BLaER1 treated with 17β-estradiol and CSF1 and Interleukin-3, amounts not matched to agents 10 nM and 100 nM (cell line): Measurements from ENCODE around the gene TAGLN.
A peak's percentile ranks its signal among the peaks of the same experiment; 100 is the strongest.

ENCODE experiments used
- H3K27ac ChIP-seq, 11 experiments: shearing (Covaris generic); formaldehyde crosslinking; 2 replicates each; pipeline ENCODE4 v1.8.1; 2022
- H3K27me3 ChIP-seq, 11 experiments: shearing (Covaris generic); formaldehyde crosslinking; 2 replicates each; pipeline ENCODE4 v1.8.1; 2022
- H3K36me3 ChIP-seq, 11 experiments: shearing (Covaris generic); formaldehyde crosslinking; 2 replicates each; pipeline ENCODE4 v1.8.1; 2022
- H3K4me1 ChIP-seq, 10 experiments: shearing (Covaris generic); formaldehyde crosslinking; 2 replicates each; pipeline ENCODE4 v1.8.1; 2022
- H3K4me2 ChIP-seq, 11 experiments: shearing (Covaris generic); formaldehyde crosslinking; 2 replicates each; pipeline ENCODE4 v1.8.1; 2022
- H3K4me3 ChIP-seq, 10 experiments: shearing (Covaris generic); formaldehyde crosslinking; 2 replicates each; pipeline ENCODE4 v1.8.1; 2022
- H3K9ac ChIP-seq, 11 experiments: shearing (Covaris generic); formaldehyde crosslinking; 2 replicates each; pipeline ENCODE4 v1.8.1; 2022
- H3K9me3 ChIP-seq, 11 experiments: shearing (Covaris generic); formaldehyde crosslinking; replicated peaks in 1 of 11; 2 replicates each; pipeline ENCODE4 v1.8.1; 2022
- H4K20me1 ChIP-seq, 11 experiments: shearing (Covaris generic); formaldehyde crosslinking; 2 replicates each; pipeline ENCODE4 v1.8.1; 2022
- Cebpa-rat ChIP-seq, 11 experiments: shearing (Covaris generic); IDR thresholded peaks; 2 replicates each; pipeline ENCODE4 v1.8.1; 2022

Gene TAGLN

GRCh38 chr11:117210620-117211019 is 11.4 kb downstream of the TAGLN start:
- Histone ChIP-seq H3K27ac (no peak overlapping the region), H3K9ac (no peak overlapping the region), H3K4me2 (no peak overlapping the region), H3K9me3 (no peaks in the 10 kb centered on the region), H3K4me1 (no peaks in the 10 kb centered on the region), H3K36me3 (peaks cover 30 to 67% (median 47%) of the 10 kb centered on the region in 11 experiments), H3K27me3 (no peaks in the 10 kb centered on the region), H4K20me1 (no peaks in the 10 kb centered on the region; a peak in 1 of 22 replicates), H3K4me3 (no peak overlapping the region)
- no peak for TF ChIP-seq Cebpa-rat (IDR thresholded peaks at IDR 0.05)

GRCh38 chr11:117212697-117213355 is 13.7 kb downstream of the TAGLN start:
- peaks cover 0 to 10% (median 0%) of the 10 kb centered on the region in 11 experiments; a peak in 3 of 22 replicates for H4K20me1 ChIP-seq
- H3K36me3 ChIP-seq: peaks cover 52 to 83% (median 66%) of the 10 kb centered on the region in 11 experiments
- H3K9me3 ChIP-seq: no peaks in the 10 kb centered on the region
- H3K4me1 ChIP-seq: no peaks in the 10 kb centered on the region
- no peak overlapping the region for H3K4me3 ChIP-seq
- H3K9ac ChIP-seq: no peak overlapping the region
- no peaks in the 10 kb centered on the region for H3K27me3 ChIP-seq
- H3K27ac ChIP-seq: no peak overlapping the region
- TF ChIP-seq Cebpa-rat (IDR thresholded peaks at IDR 0.05): no peak
- H3K4me2 ChIP-seq: no peak overlapping the region

GRCh38 chr11:117214404-117215110 is 15.4 kb downstream of the TAGLN start:
- Histone ChIP-seq H3K9ac (no peak overlapping the region), H3K4me1 (peaks cover 0 to 3% (median 0%) of the 10 kb centered on the region in 10 experiments; a peak in 3 of 20 replicates), H3K27ac (no peak overlapping the region), H3K9me3 (no peaks in the 10 kb centered on the region), H4K20me1 (peaks cover 0 to 19% (median 0%) of the 10 kb centered on the region in 11 experiments; a peak in 5 of 22 replicates), H3K27me3 (no peaks in the 10 kb centered on the region), H3K4me3 (no peak overlapping the region), H3K36me3 (peaks cover 70 to 97% (median 84%) of the 10 kb centered on the region in 11 experiments), H3K4me2 (no peak overlapping the region)
- TF ChIP-seq Cebpa-rat (IDR thresholded peaks at IDR 0.05): no peak

GRCh38 chr11:117217141-117218084 is 18.2 kb downstream of the TAGLN start:
- Histone ChIP-seq H3K36me3 (peaks cover 92 to 97% (median 94%) of the 10 kb centered on the region in 11 experiments), H3K4me3 (no peak overlapping the region), H3K4me1 (peaks cover 0 to 13% (median 0%) of the 10 kb centered on the region in 10 experiments; a peak in 4 of 20 replicates), H3K9ac (no peak overlapping the region), H3K27ac (no peak overlapping the region), H4K20me1 (peaks cover 0 to 39% (median 0%) of the 10 kb centered on the region in 11 experiments; a peak in 6 of 22 replicates), H3K9me3 (no peaks in the 10 kb centered on the region), H3K27me3 (no peaks in the 10 kb centered on the region), H3K4me2 (no peak overlapping the region)
- no peak for TF ChIP-seq Cebpa-rat (IDR thresholded peaks at IDR 0.05)

- Histone ChIP-seq H3K4me2 (no peak overlapping the region), H3K9me3 (no peaks in the 10 kb centered on the region), H3K4me3 (no peak overlapping the region), H3K27ac (no peak overlapping the region), H4K20me1 (peaks cover 0 to 39% (median 0%) of the 10 kb centered on the region in 11 experiments; a peak in 6 of 22 replicates), H3K9ac (peak overlapping the region in 1 of 11 experiments; percentile 19; a peak in 1 of 22 replicates), H3K4me1 (peaks cover 0 to 13% (median 0%) of the 10 kb centered on the region in 10 experiments; a peak in 4 of 20 replicates), H3K36me3 (peaks cover 90 to 97% (median 95%) of the 10 kb centered on the region in 11 experiments), H3K27me3 (no peaks in the 10 kb centered on the region)
- TF ChIP-seq Cebpa-rat (IDR thresholded peaks at IDR 0.05): no peak
Observed at GRCh38 chr11:117218133-117218915, 19.2 kb downstream of the TAGLN start.

GRCh38 chr11:117219001-117219400 is 19.8 kb downstream of the TAGLN start:
- no peak overlapping the region for H3K4me3 ChIP-seq
- no peak overlapping the region for H3K27ac ChIP-seq
- H3K4me1 ChIP-seq: peaks cover 0 to 13% (median 0%) of the 10 kb centered on the region in 10 experiments; a peak in 4 of 20 replicates
- peaks cover 93 to 97% (median 95%) of the 10 kb centered on the region in 11 experiments for H3K36me3 ChIP-seq
- peak overlapping the region in 2 of 11 experiments; percentile 19 to 66; a peak in 2 of 22 replicates for H3K9ac ChIP-seq
- H3K9me3 ChIP-seq: no peaks in the 10 kb centered on the region
- TF ChIP-seq Cebpa-rat (IDR thresholded peaks at IDR 0.05): no peak
- peaks cover 0 to 45% (median 0%) of the 10 kb centered on the region in 11 experiments; a peak in 6 of 22 replicates for H4K20me1 ChIP-seq
- no peaks in the 10 kb centered on the region for H3K27me3 ChIP-seq
- H3K4me2 ChIP-seq: no peak overlapping the region

DNA sequence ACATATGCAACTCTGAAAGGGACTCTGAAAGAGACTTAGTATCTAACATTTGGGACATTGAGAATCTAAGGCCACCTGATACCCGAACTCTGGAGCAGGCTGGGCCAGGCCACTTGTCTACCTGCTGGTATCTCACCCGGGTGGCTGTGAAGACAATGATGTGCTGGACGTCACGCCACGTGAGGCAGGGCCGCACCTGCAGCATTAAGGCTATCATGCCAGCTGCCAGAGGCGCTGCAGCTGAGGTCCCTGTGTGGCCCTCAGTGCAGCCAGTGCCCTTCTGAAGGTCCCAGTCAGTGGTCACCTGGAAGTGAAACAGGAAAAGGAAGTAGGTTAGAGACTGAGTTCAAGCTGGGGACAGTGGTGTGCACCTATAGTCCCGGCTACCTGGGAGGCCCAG is 20.3 kb downstream of the TAGLN start:
- H3K9me3 ChIP-seq: no peaks in the 10 kb centered on the region
- H4K20me1 ChIP-seq: peaks cover 0 to 47% (median 0%) of the 10 kb centered on the region in 11 experiments; a peak in 6 of 22 replicates
- H3K4me1 ChIP-seq: peaks cover 0 to 13% (median 0%) of the 10 kb centered on the region in 10 experiments; a peak in 4 of 20 replicates
- peaks cover 93 to 97% (median 96%) of the 10 kb centered on the region in 11 experiments for H3K36me3 ChIP-seq
- peak overlapping the region in 1 of 11 experiments; percentile 66; a peak in 3 of 22 replicates for H3K9ac ChIP-seq
- H3K4me3 ChIP-seq: no peak overlapping the region
- H3K27ac ChIP-seq: no peak overlapping the region
- TF ChIP-seq Cebpa-rat (IDR thresholded peaks at IDR 0.05): no peak
- no peak overlapping the region for H3K4me2 ChIP-seq
- no peaks in the 10 kb centered on the region for H3K27me3 ChIP-seq

DNA sequence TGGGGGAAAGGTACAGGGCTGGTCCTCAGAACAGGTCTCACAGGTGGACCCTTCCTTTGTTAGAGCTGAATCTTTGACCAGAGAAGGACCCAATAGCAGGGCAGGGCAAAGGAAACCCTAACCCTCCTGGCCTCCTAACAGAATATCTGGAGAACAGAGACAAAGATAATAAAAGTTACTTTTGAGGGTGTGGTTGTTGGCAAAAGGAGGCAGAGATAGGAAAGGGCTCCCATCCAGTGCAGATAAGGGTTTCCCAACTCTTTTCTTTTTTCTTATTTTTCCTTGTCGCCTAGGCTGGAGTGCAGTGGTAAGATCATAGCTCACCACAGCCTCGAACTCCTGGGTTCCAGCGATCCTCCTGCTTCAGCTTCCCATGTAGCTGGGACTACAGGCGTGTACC is 20.8 kb downstream of the TAGLN start:
- Histone ChIP-seq H3K4me2 (no peak overlapping the region), H3K4me1 (peaks cover 0 to 13% (median 0%) of the 10 kb centered on the region in 10 experiments; a peak in 4 of 20 replicates), H3K9me3 (no peaks in the 10 kb centered on the region), H3K27me3 (no peaks in the 10 kb centered on the region), H4K20me1 (peaks cover 0 to 47% (median 0%) of the 10 kb centered on the region in 11 experiments; a peak in 6 of 22 replicates), H3K36me3 (peaks cover 91 to 97% (median 96%) of the 10 kb centered on the region in 11 experiments), H3K27ac (no peak overlapping the region), H3K9ac (peak overlapping the region in 3 of 11 experiments; percentile 22 to 66 (median 23); a peak in 3 of 22 replicates), H3K4me3 (no peak overlapping the region)
- TF ChIP-seq Cebpa-rat (IDR thresholded peaks at IDR 0.05): no peak
